CD4-positive, alpha-beta T cell treated with Interleukin-6 at 100 ng/mL for 8 hours (primary cell): ENCODE results near the gene ATG16L1.

Experiments
- DNase-seq: peaks from one replicate; pipeline ENCODE4 v3.0.0-alpha.2; 2020; ENCODE audit warnings: mixed read lengths, low spot score

The ATG16L1 gene

DNA sequence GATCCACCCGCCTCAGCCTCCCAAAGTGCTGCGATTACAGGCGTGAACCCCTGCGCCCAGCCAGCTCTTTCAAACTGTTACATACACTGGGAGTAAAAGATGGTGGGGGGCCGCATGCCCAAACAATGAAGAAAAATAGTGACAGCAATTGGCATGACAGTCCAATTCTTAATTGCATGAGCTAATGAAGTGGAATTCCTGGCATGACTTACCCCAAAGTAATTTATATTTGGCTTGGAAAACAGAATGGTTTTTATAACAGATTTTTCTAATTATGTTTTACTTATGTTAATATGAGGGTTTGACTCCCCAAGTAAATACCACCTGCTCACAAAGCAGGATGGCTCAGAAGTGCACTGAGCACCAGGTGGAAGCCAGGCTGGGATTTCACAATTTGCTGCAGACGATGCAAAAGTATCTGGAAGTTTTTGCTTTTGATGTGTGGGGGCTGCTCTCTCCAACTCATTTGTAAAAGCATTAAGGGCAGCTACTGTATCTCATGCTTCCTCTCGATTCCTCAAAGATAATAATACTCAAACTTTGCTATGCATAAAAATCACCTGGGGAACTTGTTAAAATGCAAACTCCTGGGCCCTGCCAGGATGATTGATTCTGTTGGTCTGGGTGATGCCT is 24.0 kb upstream of the ATG16L1 start:
- no peak for DNase-seq

DNA sequence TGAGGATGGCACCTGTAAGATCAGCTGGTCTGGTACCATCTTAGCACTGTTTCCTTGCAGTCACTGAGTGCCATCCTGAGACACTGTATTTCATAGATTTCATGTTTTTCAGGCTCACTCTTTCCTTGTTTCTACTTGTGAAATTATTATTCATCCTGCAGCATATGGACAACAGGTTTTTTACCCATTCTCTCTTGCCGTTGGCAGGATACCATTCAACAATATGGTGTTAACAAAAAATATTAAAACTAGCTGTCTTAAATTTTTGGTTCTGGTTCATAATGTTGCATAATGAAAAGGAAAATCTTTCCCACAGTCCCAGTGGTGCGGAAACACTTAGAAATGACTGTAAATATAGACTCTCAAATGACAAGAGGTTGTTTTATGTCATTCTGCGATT is 23.1 kb upstream of the ATG16L1 start:
- no peak for DNase-seq

DNA sequence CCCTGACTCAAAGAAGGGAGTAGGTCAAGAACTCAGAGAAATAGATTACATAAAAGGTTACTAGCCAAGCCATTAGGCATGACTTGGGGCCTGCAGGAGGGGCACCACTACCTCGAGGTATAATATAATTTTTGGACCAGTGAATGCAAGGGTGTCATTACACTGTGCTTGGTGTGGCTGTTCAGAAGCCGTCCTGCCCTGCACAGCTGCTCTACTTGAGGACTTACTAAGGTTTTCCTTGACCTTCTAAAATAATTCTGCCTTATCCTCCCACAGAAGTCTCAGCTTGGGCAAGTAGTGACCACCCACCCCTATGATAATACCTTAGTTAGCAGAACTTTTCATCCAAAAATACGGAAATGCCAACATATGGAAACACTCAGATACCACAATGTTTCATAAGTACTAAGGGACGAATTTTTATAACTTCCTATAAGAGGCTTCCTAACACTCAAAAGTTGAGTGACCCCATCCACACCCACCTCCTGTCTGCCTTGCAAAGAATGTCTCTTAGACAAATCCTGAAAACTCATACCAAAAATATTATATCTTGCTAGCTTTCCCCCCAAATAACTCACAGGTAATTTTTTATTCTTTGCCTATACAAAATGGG is 17.7 kb upstream of the ATG16L1 start:
- no peak for DNase-seq

DNA sequence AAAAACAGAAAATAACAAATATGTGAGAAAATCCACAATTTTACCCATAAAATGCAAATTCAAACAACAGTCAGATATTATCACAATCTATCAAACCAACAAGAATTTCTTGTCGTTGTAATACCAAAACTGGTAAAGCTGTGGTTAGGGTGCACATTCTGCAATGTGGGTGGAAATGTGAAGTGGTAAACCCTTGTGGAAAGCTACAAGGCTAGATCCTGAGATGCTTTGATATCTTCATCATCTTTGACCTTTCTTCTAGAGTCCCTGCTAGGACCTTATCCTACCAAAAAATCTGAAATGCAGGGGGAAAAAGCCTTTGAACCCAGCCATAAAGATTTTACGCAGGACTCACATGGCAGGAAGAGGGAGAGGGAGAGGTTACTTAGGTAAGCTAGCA is 17.2 kb upstream of the ATG16L1 start:
- no peak for DNase-seq

DNA sequence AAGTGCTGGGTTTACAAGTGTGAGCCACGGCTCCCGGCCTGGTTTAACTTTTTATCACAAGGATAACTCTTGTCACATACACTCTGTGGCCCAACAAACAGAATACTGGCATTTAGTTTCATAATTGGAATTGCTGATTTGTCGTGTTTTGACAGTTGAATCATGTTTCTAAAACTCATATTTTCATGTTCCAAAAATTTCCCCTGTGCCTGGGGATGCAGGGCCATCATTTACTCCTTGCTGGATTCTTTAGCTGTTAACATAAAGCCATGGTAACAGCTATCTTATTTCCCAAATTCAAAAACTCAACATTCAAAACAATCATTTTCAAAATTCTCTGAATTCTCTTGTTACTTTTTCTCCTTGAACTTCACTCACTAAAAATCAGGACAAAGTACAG is 16.5 kb upstream of the ATG16L1 start:
- DNase-seq = no peak

DNA sequence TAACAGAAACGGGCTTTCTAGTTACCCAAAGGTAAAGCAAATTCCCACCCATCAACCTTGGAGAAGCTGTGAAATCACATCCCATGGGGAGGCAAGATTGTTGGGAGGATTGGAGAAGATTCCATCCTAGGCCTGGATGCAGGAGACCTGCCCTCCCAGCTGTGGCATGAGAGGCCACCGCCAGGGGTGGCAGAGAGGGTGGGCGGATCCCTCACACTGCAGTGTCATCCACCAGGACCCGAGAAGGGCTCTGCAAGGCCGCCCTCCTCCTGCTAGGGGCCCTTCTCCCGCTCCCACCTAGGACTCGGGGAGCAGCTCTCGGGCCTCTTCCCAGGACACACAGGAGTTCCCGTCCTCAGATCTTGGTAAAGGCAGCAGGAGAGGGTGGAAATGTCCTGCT is 15.5 kb upstream of the ATG16L1 start:
- DNase-seq = no peak

DNA sequence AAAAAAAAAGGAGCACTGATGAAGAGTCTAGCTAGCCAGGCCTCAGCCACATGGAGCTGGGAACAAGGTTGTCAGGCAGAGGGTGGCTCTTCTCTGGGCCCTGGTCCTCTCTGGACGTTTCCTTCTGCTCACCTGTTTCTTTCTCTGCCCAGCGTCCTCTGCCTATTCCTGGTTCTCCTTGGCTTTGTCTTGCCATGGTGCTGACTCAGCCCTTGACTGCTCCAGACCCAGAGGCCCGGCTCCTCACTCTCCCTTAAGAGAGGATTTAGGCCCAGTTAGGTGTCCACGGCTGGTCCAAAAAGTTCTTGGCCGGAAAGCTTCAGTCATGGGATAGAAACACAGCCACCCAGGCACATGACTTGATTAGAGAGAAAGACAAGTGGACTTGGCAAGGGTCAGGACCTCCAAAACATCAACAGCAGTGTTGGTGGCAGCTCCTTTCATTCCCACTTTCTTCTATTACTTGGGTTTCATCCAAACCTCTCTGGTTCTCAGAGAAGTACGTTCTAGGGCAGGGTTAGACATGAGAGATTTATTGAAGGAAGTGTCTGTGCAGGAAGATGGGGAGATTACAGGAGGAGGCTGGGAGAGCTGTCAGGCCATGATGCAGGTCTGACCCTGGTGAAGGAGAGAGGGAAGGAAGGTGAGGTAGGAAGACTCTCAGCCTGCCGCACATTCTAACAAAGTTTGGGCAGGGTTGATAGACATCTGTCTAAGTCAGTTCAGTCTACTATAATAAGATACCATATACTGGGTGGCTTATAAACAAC is 14.5 kb upstream of the ATG16L1 start:
- no peak for DNase-seq

DNA sequence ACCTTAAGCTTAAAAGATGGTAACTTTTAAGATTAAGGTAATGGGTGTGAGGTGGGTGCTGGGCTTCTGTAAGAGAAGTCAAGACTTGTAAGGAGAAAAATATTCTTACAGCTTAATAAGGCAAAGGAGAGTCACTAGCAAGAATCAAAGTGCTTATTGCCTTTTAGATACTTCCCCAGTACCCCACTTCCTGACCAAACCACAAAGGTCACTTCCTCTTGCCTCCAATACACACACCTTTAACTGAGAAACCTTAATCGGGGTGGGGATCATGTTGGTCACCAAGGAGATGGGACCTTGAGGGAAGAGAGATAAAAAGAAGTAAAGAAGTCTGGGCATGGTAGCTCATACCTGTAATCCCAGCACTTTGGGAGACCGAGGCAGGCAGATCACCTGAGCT is 10.6 kb upstream of the ATG16L1 start:
- peak; percentile 71 for DNase-seq

DNA sequence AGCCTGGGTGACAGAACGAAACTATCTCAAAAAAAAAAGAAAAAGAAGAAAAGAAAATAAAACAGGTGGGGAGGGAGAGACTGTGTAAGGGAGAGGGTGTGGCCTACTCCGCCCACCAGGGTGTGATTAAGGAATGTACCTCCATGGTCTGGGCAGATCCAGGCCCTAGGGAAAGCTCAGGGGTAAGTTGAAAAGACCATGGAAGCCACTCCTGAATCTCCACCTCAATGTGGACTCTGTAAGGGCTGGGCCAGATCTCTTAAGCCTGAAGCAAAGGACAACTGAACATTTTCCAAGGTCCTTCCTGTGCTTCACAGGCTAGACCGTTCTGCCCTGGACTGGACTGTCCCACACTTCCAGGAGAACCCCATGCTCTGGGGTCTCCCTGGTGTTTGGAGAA is 9.7 kb upstream of the ATG16L1 start:
- no peak for DNase-seq

DNA sequence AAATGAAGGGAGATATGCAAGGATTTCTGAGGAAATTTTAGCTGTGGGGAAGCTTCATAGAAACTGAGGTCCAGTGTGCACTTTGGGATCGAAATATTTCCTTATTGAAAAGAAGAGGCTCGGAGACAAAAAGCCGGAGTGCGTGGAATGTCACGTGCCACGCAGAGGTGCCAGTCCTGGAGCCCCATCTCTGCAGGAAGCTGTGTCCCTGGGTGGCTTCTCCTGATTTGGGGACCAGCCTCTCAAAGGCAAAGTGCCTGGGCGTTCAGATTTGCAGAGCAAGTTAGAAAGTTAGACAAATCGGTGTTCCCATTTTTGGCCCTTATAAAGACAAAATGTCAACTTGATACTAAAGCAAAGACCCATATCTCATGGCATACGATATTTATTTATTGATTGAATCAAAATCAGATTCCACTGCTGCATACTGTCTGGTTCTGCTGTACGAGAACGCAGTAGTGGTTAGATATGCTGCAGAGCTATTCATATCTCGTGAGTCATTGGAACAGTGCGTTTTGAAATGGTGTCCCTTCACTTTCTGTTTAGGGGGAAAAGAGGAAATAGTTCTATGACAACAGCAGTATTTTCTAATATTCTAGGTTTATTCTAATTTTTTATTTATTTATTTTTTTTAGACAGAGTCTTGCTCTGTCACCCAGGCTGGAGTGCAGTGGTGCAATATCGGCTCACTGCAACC is 9.1 kb upstream of the ATG16L1 start:
- no peak for DNase-seq

DNA sequence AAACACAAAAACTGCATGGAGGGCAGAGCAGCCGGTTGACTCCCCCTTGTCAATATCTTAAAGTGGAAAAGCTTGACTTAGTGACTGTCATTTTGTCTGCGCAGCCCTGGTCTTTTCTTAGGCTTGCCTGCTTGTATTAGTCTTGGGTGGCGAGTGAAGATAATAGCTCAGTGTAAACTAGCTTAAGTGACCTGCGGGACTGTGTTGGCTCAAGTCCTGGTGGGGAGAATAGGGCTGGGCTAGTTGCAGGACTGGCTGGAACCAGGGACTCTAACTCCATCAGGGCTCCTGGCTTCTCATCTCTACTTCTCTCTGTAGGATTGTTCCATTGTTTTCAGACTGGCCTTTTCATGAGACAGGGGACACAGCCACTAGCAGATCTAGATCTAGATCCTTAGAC is 8.1 kb upstream of the ATG16L1 start:
- DNase-seq = no peak

DNA sequence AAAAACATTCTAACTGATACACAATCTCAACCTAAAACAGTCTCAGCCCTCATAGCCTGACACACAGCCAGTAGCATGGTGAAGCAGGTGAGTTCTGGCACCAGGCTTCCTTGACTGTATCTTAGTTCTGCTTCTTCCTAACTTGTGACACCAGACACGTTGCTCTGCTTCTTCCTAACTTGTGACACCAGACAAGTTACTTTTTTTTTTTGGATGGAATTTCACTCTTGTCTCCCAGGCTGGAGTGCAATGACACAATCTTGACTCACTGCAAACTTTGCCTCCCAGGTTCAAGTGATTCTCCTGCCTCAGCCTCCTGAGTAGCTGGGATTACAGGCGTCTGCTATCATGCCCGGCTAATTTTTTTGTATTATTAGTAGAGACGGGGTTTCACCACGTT is 6.7 kb upstream of the ATG16L1 start:
- DNase-seq = no peak

DNA sequence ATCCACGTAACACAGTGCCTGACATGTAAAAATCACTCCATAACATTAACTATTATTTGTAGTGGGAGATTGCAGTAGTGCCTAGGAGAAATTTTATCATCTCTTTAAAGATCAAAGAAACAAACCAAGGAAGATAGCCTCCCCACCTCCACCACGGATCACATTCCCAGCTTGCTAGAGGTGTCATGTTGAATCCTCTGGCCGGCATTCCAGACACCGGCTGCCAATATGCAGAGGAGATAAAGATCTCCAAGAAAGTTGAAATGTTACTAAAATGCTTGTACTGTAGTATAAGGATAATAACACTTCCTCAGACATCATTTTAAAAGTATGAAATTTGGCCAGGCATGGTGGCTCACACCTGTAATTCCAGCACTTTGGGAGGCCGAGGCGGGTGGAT is 6.1 kb upstream of the ATG16L1 start:
- DNase-seq = no peak

DNA sequence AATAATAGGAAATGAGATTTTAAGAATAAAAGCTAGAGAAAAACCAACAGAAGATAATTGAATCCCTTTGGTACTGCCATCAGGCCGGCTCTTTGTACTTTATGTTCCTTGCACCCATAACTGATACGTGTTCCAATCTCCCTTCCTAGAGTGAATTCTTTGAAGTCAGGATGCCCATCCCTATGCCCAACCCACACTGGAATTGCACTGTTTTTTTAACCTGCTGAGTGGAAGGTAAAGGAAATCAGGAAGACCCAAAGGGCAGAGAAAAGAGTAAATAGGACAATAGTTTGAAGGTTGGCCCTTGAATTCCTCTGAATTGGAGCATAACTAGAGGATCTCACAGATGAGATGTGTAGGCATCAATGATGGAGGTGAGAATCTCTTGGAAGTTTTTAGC is 4.4 kb upstream of the ATG16L1 start:
- no peak for DNase-seq

DNA sequence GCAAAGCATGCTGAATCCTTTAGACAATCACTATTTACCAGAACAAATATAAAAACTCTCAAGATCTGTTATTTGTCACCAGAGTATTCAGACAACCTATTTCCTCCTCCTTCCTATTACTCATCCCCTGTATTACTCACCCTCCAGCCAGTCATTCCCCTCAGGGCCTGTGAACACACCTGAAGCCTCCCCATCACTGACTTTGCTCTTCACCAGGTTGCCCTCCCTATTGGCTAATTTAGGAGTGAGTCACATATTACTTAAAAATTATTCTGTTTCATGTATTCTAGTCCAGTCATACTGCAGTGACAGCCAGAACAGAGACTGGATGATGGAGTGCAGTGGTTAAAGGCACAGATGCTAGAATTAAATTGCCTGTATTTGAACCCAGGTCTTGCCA is 3.7 kb upstream of the ATG16L1 start:
- DNase-seq = peak; percentile 86

DNA sequence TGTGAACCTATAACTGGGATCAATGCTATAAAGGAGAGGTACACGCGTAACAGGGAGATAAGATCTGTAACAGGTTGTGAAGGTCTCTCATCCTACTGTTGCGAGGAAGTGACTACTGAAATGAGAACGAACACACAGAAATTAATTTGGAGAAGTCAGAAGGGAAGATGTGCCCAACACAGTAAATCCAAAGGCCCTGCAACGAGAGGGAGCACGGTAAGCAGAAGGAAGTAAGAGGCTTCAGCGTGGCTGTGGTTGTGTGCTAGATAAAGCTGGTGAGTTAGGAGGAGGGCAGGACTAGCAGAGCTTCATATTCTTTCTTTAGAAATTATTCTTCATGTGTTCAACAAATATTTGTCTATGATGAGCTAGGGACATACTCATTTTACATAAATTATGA is 2.5 kb upstream of the ATG16L1 start:
- no peak for DNase-seq

DNA sequence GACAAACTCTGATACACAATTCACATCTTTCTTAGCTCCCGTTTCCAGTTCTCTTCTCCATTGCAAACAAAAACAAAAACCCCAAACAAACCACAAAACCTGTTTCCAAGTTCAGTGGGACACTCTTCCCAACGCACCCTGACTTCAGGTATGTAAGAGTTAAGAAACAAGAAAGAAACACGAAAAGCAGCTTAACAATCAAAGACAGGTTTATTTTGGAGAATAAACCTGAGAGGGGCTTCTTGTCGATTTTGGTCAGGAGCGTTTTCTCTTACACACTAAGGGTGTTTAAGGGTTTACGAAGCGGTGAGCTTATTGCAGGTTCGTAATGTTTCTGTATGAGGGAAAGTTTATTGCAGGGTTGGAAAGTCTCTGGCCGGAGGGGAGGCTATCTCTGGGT is 905 bp upstream of the ATG16L1 start:
- DNase-seq = no peak

DNA sequence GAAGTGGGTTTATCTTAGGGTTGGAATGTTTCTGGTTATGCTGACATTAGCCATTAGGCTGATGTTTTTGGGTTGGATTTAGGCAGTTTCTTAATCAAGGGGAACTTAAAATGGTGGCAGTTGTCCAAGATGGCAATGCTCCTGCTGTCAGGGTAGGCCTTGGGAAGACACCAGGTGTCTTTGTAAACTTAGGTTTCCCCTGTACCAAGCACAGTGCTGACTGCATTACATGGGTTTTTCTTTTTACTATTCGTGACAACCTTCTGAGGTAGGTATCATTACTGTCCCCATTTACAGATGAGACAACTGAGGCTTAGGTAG is 528 bp upstream of the ATG16L1 start:
- DNase-seq = no peak

DNA sequence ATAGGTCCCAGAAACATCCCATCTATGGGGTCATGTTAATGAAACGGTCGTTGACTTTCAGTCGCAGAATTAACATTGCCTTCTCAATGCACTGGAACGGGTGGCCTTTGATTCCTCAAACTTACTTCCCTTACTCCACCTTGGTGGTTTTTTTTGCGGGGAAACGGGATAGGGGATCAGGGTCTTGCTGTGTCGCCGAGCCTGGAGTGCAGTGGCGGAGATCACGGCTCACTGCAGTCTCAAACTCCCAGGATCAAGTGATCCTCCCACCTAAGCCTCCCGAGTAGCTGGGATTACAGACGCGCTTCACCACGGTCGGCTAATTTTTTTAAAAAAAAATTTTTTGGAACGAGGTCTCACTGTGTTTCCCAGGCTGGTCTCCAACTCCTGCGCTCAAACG is 754 bp downstream of the ATG16L1 start:
- DNase-seq = no peak

DNA sequence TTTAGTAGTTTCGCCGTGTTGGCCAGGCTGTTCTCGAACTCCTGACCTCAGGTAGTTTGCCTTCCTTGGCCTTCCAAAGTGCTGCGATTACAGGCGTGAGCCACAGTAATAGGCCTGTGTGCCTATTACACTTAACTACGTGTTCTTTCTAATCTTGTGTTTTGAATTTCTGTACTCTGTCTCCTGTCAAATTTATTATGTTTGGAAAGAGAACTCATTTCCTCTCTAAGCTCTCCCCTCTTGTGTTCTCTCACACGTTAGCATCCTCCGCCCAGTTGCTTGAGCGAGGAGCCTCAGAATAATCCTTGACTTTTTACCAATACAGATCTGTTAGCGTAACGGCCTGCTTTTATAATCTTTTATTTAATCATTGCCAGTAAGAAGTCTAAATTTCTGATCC is 3.7 kb downstream of the ATG16L1 start:
- no peak for DNase-seq

DNA sequence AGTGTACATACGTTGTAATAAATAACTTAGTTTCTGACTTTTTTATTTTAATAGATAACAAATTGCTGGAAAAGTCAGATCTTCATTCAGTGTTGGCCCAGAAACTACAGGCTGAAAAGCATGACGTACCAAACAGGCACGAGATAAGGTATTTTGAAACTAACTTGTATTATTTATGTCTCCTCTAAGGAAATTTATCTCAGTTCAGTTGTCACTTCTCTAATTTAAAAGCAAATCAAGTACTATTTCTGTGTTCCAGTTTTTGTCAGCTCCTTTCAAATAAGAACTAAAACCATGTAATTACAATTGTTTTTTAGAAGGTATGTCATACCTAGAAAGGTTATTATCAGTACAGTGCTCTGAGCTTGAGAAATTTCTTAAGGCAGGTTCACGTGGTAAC is 4.6 kb downstream of the ATG16L1 start:
- no peak for DNase-seq

DNA sequence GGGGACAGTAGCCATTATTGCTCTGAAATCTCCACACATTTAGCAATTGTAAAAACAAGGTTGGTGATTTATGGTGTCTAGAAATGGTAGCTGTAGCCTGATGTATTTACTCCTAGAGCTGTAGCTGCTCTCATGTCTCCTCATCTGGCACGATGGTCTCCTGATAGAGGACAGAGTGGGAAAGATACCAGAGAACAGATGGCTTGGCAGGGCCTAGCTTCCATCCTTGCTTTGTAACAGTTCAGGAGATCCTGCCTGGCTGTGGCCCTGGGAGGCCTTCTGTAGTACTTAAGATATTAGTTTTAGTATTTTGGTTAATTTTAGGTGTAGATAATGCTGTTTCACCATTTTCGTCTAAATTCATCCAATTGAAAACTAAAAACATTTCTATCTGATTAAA is 6.7 kb downstream of the ATG16L1 start:
- no peak for DNase-seq

DNA sequence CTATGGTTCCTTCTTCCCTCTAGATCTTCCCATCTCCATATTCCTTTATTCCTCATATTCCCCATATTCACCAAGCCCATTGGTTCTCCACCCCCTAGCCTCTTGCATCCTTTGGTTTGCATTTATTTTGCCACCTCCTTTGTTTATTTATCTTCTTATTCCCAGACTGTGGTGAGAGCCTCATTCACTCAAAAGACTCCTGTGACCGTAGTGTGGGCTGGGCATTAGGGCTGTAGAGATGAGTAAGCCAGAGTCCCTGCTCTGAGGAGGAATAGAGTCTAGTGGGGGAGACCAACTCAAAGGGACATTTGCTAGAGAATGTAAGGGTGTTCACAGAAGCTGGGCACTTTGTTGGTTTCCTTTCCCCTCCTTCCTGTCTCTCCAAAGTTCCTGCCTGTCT is 8.3 kb downstream of the ATG16L1 start:
- no peak for DNase-seq
